H9 (cell line): Measurements from ENCODE around the gene PPP1R15A. TPM values are rescaled to one million over a fixed set of nuclear protein-coding genes. Genes with fewer than 3 reads are reported as not detected.

Source experiments
- DNase-seq: peaks from one replicate; pipeline ENCODE4 v3.0.0-alpha.2; 2017
- H2AFZ ChIP-seq: one replicate; pipeline ENCODE4 v1.6.1; 2013; ENCODE audit warnings: mild to moderate bottlenecking, low read length, control low read depth, moderate library complexity
- H2AK5ac ChIP-seq: 2 replicates; pipeline ENCODE4 v1.6.1; 2013; ENCODE audit warnings: low read length, control low read depth, mixed read lengths; ENCODE audit not compliant: insufficient read length
- H2BK120ac ChIP-seq: one replicate; pipeline ENCODE4 v1.6.1; 2013; ENCODE audit warnings: low read depth, mild to moderate bottlenecking, low read length, control low read depth, inconsistent platforms; ENCODE audit not compliant: poor library complexity, severe bottlenecking
- H2BK12ac ChIP-seq: 2 replicates; pipeline ENCODE4 v1.6.1; 2013; ENCODE audit warnings: low read length, control low read depth, mixed read lengths, low read depth; ENCODE audit not compliant: insufficient read length
- H2BK15ac ChIP-seq: 2 replicates; pipeline ENCODE4 v1.6.1; 2013; ENCODE audit warnings: low read depth, low read length, control low read depth
- H2BK20ac ChIP-seq: one replicate; pipeline ENCODE4 v1.6.1; 2013; ENCODE audit warnings: low read depth, mild to moderate bottlenecking, low read length, control low read depth, inconsistent platforms; ENCODE audit not compliant: poor library complexity, severe bottlenecking
- H2BK5ac ChIP-seq: 2 replicates; pipeline ENCODE4 v1.6.1; 2013; ENCODE audit warnings: low read length, control low read depth, mixed read lengths; ENCODE audit not compliant: insufficient read length
- H3K14ac ChIP-seq: 2 replicates; pipeline ENCODE4 v1.6.1; 2013; ENCODE audit warnings: low read length, control low read depth; ENCODE audit not compliant: insufficient read depth
- H3K18ac ChIP-seq: 2 replicates; pipeline ENCODE4 v1.6.1; 2013; ENCODE audit warnings: low read depth, mild to moderate bottlenecking, mixed read lengths, low read length, control low read depth; ENCODE audit not compliant: insufficient read length
- H3K23ac ChIP-seq: 2 replicates; pipeline ENCODE4 v1.6.1; 2013; ENCODE audit warnings: low read length, control low read depth, mixed read lengths, low read depth; ENCODE audit not compliant: insufficient read length
- H3K23me2 ChIP-seq: 2 replicates; pipeline ENCODE4 v1.6.1; 2013; ENCODE audit warnings: low read depth, mild to moderate bottlenecking, mixed read lengths, low read length, control low read depth; ENCODE audit not compliant: insufficient read length, poor library complexity, severe bottlenecking
- H3K27ac ChIP-seq: 2 replicates; pipeline ENCODE4 v1.5.1; 2013; ENCODE audit warnings: low read length, control low read depth, mixed read lengths, low read depth; ENCODE audit not compliant: insufficient read length
- H3K27me3 ChIP-seq: 2 replicates; pipeline ENCODE4 v1.6.1; 2013; ENCODE audit warnings: low read length, control low read depth, inconsistent platforms; ENCODE audit not compliant: insufficient read depth
- H3K4ac ChIP-seq: 2 replicates; pipeline ENCODE4 v1.6.1; 2013; ENCODE audit warnings: low read depth, mild to moderate bottlenecking, control low read depth, inconsistent platforms, low read length, moderate library complexity
- H3K4me1 ChIP-seq: 2 replicates; pipeline ENCODE4 v1.6.1; 2013; ENCODE audit warnings: low read length, control low read depth, inconsistent platforms; ENCODE audit not compliant: insufficient read depth
- H3K4me2 ChIP-seq: 2 replicates; pipeline ENCODE4 v1.6.1; 2013; ENCODE audit warnings: low read length, control low read depth, mixed read lengths; ENCODE audit not compliant: insufficient read length, insufficient read depth
- H3K56ac ChIP-seq: 2 replicates; pipeline ENCODE4 v1.6.1; 2013; ENCODE audit warnings: low read depth, mild to moderate bottlenecking, mixed read lengths, low read length, control low read depth; ENCODE audit not compliant: insufficient read length
- H3K79me1 ChIP-seq: 2 replicates; pipeline ENCODE4 v1.6.1; 2013; ENCODE audit warnings: low read depth, mild to moderate bottlenecking, moderate library complexity, low read length, control low read depth, inconsistent platforms; ENCODE audit not compliant: insufficient read depth, poor library complexity, severe bottlenecking
- H3K79me2 ChIP-seq: 2 replicates; pipeline ENCODE4 v1.6.1; 2013; ENCODE audit warnings: low read length, control low read depth, inconsistent platforms; ENCODE audit not compliant: insufficient read depth
- H3K9ac ChIP-seq: 2 replicates; pipeline ENCODE4 v1.6.1; 2013; ENCODE audit warnings: low read length, control low read depth, mixed read lengths; ENCODE audit not compliant: insufficient read length; ENCODE audit errors: extremely low read depth
- H3K9me3 ChIP-seq: one replicate; pipeline ENCODE4 v1.6.1; 2013; ENCODE audit warnings: low read depth, low read length, inconsistent platforms; ENCODE audit not compliant: control insufficient read depth
- H3T11ph ChIP-seq: one replicate; pipeline ENCODE4 v1.6.1; 2013; ENCODE audit warnings: mild to moderate bottlenecking, low read length, control low read depth, inconsistent platforms
- H4K20me1 ChIP-seq: one replicate; pipeline ENCODE4 v1.6.1; 2013; ENCODE audit not compliant: control insufficient read depth, insufficient read length, insufficient read depth
- H4K5ac ChIP-seq: 2 replicates; pipeline ENCODE4 v1.6.1; 2013; ENCODE audit warnings: low read depth, mild to moderate bottlenecking, mixed read lengths, low read length, control low read depth; ENCODE audit not compliant: insufficient read length
- H4K8ac ChIP-seq: replicated peaks from 2 replicates; pipeline ENCODE4 v1.6.1; 2013; ENCODE audit warnings: low read length, control low read depth, mixed read lengths, low read depth; ENCODE audit not compliant: insufficient read length
- H4K91ac ChIP-seq: 2 replicates; pipeline ENCODE4 v1.6.1; 2013; ENCODE audit warnings: low read depth, mild to moderate bottlenecking, moderate library complexity, mixed read lengths, low read length, control low read depth; ENCODE audit not compliant: insufficient read length
- H3K27ac Mint-ChIP-seq, 3 experiments: 2 replicates in 2 of 3; 3 replicates in 1 of 3; pipeline ENCODE4 v1.8.0; 2020 to 2021; ENCODE audit warnings: mixed read lengths in 3 of 3, mild to moderate bottlenecking in 1 of 3, moderate library complexity in 1 of 3
- H3K27me3 Mint-ChIP-seq: 2 replicates; pipeline ENCODE4 v1.8.0; 2021; ENCODE audit warnings: low read depth, mild to moderate bottlenecking, moderate library complexity, mixed read lengths
- H3K36me3 Mint-ChIP-seq, 3 experiments: 2 replicates in 2 of 3; 3 replicates in 1 of 3; pipeline ENCODE4 v1.8.0; 2020 to 2021; ENCODE audit warnings: low read depth in 3 of 3, mixed read lengths in 3 of 3; ENCODE audit not compliant: insufficient read depth in 1 of 3
- H3K4me1 Mint-ChIP-seq, 2 experiments: 2 replicates each; pipeline ENCODE4 v1.8.0; 2020; ENCODE audit warnings: mixed read lengths in 2 of 2
- H3K4me3 Mint-ChIP-seq, 2 experiments: 2 replicates in 1 of 2; 3 replicates in 1 of 2; pipeline ENCODE4 v1.8.0; 2020 to 2021; ENCODE audit warnings: mild to moderate bottlenecking in 2 of 2, mixed read lengths in 2 of 2, moderate library complexity in 1 of 2
- H3K9me3 Mint-ChIP-seq, 2 experiments: 2 replicates in 1 of 2; 3 replicates in 1 of 2; pipeline ENCODE4 v1.8.0; 2020; ENCODE audit warnings: mild to moderate bottlenecking in 2 of 2, mixed read lengths in 2 of 2, moderate library complexity in 1 of 2
- WGBS: extraction: QIAGEN DNeasy Blood & Tissue Kit; methylation state at CpG from one replicate; pipeline ENCODE4 v1.1.7; 2013; ENCODE audit warnings: missing lambda C conversion rate, low lambda C conversion rate, mixed read lengths; ENCODE audit not compliant: insufficient read length; ENCODE audit errors: extremely low coverage; 5-methylcytosine and 5-hydroxymethylcytosine counted together
- total RNA-seq: library from RNA; stranded (reverse); gene quantifications from 2 replicates; pipeline ENCODE4 v1.2.1, GENCODE V29; 2021
- TF ChIP-seq, protein P1 (sequence below): fragments of 200-600 bp; sonication (generic); conservative IDR thresholded peaks from 3 replicates; pipeline ENCODE4 v1.8.0; 2021; ENCODE audit warnings: antibody characterized with exemption, mild to moderate bottlenecking

PPP1R15A gene
- total RNA-seq, 1 experiment from 2014 or later = 17.2 TPM

DNA sequence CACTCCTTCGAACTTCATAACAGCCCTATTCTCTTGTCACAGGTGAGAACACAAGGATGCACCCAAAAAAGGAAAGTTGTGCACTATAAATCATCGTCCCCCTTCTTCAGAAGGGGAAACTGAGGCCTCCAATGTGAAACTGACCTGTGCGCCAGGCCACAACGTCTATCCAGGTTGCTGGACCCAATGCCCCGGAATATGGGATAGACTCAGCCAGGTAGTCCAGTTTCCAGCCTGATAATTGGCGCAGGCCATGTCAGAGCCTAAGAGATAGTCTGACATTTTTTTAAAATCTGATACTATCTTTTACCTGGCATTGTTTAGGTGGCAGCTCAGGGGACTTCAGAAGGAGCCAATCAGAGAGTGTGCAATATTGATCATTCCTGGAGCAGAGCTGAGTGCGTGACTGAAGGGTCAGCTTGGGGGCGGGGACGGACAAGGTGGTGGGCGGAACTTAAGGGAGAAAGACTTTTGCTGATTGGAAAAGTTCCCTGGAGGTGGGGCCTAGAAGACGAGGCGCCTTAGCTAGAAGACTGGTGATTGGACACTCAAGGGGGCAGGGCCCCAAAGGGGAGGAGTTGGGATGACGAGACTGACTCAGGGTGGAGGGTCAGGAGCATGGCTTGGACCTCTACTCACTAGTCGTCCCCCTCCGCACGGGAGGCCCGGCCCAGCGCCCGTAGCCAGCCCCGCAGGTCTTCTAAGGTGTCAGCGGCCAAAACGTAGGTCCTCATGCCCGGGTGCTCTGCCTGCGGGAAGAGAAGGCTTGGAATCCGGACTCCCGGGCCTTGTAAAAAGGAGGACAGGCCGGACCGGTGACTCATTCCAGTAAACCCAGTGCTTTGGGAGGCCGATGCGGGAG lies 12.3 kb upstream of the PPP1R15A start:
- H4K5ac ChIP-seq = no peak overlapping the region
- H3K36me3 Mint-ChIP-seq = peaks cover 0 to 43% (median 9%) of the 10 kb centered on the region in 3 experiments; a peak in 6 of 7 replicates
- H3K27ac Mint-ChIP-seq = peak overlapping the region in 2 of 3 experiments; percentile 4 to 49; a peak in 1 of 7 replicates
- no peaks in the 10 kb centered on the region for H3K9me3 ChIP-seq
- DNase-seq = peak; percentile 95
- H2BK15ac ChIP-seq = no peak overlapping the region
- no peak overlapping the region for H3K14ac ChIP-seq
- TF ChIP-seq, protein P1, sequence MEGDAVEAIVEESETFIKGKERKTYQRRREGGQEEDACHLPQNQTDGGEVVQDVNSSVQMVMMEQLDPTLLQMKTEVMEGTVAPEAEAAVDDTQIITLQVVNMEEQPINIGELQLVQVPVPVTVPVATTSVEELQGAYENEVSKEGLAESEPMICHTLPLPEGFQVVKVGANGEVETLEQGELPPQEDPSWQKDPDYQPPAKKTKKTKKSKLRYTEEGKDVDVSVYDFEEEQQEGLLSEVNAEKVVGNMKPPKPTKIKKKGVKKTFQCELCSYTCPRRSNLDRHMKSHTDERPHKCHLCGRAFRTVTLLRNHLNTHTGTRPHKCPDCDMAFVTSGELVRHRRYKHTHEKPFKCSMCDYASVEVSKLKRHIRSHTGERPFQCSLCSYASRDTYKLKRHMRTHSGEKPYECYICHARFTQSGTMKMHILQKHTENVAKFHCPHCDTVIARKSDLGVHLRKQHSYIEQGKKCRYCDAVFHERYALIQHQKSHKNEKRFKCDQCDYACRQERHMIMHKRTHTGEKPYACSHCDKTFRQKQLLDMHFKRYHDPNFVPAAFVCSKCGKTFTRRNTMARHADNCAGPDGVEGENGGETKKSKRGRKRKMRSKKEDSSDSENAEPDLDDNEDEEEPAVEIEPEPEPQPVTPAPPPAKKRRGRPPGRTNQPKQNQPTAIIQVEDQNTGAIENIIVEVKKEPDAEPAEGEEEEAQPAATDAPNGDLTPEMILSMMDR = no peak
- H3K27ac ChIP-seq = no peak overlapping the region
- H3K18ac ChIP-seq = no peak overlapping the region
- no peaks in the 10 kb centered on the region for H3K9me3 Mint-ChIP-seq
- no CpG with 5 or more reads among the region's 30 CpGs for WGBS
- H2BK12ac ChIP-seq = no peak overlapping the region
- peak overlapping the region in 1 of 2 experiments; percentile 22; a peak in 1 of 5 replicates for H3K4me3 Mint-ChIP-seq
- peaks cover 3 to 10% of the 10 kb centered on the region in 2 experiments for H3K4me1 Mint-ChIP-seq
- H4K91ac ChIP-seq = no peak overlapping the region
- H3K27me3 Mint-ChIP-seq = no peaks in the 10 kb centered on the region
- H3K9ac ChIP-seq = no peak overlapping the region
- H3T11ph ChIP-seq = no peak overlapping the region
- no peaks in the 10 kb centered on the region for H3K23me2 ChIP-seq
- H4K20me1 ChIP-seq = no peaks in the 10 kb centered on the region
- no peak overlapping the region for H3K23ac ChIP-seq
- H3K56ac ChIP-seq = no peak overlapping the region
- H3K4ac ChIP-seq = no peak overlapping the region
- no peak overlapping the region for H2AK5ac ChIP-seq
- H3K79me1 ChIP-seq = no peaks in the 10 kb centered on the region
- H4K8ac ChIP-seq = no peak overlapping the region
- no peaks in the 10 kb centered on the region for H3K27me3 ChIP-seq
- H2BK20ac ChIP-seq = no peak overlapping the region
- no peaks in the 10 kb centered on the region for H3K79me2 ChIP-seq
- H2BK5ac ChIP-seq = no peak overlapping the region
- no peaks in the 10 kb centered on the region; the same call in 1 of the 2 replicates for H3K4me1 ChIP-seq
- H3K4me2 ChIP-seq = no peak overlapping the region
- H2BK120ac ChIP-seq = no peak overlapping the region
- H2AFZ ChIP-seq = no peak overlapping the region
